ENCODE measurements around the gene PYGL.
A peak's percentile ranks its signal among the peaks of the same experiment; 100 is the strongest.

Gene PYGL

DNA sequence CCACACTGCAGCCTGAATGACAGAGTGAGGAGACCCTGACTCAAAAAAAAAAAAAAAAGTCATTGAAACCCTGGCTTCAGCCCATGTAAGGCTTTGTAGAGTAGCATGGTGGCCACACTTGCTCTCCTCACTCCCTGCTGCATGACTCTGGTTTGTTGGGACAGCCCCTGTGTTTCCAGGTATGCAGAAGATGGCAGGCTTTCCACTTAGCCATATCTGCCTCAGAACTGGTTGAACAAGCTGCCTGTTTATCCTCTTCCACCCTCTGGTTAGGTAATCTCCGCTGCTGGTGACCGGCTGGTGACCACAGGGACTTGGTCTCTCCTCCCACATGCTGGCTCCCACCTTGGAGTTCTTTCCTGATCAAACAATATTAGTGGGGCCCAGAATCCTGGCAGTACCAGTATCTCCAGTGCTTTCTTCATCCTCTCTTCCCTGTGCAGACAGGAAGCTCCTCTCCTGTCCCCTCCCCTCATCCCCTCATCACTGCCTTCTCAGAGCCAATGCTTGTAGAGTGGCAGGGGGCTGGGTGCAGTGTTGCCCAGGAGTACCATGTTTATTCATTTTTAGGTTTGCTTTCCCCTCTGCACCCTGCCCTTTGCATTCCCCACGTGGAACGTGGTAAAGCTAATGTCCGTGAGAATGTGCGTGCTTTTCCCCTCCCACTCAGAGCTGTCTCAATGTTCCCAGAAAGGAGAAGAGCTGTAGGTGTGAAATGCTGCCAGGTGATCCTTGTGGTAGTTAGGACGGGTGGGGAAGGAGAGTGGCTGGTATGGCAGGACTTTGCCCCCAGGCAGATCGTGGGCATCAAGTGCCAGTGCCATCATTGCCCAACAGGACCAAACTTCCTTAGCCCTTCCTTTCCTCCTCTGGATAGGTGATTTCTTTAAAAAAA, 61.1 kb downstream of the PYGL start:
- no peak for ATAC-seq
- H3K27ac Mint-ChIP-seq = no peak overlapping the region
- no peaks in the 10 kb centered on the region for H3K4me1 Mint-ChIP-seq
- peaks cover 57% of the 10 kb centered on the region for H3K27me3 Mint-ChIP-seq
- no peaks in the 10 kb centered on the region for H3K36me3 Mint-ChIP-seq
- H3K4me3 Mint-ChIP-seq = no peak overlapping the region
- H3K9me3 Mint-ChIP-seq = no peaks in the 10 kb centered on the region

DNA sequence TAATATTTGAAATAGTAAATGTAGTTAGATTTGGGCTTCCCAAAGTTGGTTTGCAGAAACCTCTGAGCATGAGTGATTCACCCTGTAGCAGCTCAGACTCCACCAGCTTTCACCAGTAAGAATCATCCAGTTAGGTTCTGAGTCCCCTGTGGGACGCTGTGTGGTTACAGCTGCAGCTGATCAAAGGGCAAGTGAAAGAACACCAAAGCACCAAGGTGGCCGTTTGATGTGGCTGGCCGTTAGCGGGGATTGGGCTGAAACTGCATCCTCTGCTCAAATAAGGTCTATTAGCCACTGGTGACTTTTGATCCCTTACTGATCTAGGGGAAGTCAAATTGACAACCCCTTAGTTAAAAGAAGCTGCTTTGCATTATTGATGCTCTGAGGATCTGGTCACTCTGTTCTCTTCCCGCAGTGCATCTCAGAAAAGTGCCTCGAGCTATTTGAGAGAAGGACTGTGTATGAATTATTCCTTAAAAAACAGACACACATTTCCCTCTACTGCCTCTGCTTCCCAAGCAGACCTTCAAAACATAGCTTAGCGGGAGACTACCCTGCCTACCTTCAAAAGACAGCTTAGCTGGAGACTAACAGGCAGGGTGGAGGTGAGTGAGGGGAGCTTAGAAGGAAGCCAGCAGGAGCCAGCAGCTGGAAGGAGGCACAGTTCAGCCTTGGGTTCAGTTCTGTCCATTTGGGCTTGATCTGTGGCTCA, 68.8 kb downstream of the PYGL start:
- peak; percentile 98 for ATAC-seq
- peaks cover 49% of the 10 kb centered on the region for H3K27me3 Mint-ChIP-seq
- no peak overlapping the region for H3K4me3 Mint-ChIP-seq
- H3K27ac Mint-ChIP-seq = peak overlapping the region; percentile 40
- no peaks in the 10 kb centered on the region for H3K9me3 Mint-ChIP-seq
- peaks cover 40% of the 10 kb centered on the region for H3K4me1 Mint-ChIP-seq
- H3K36me3 Mint-ChIP-seq = no peaks in the 10 kb centered on the region

DNA sequence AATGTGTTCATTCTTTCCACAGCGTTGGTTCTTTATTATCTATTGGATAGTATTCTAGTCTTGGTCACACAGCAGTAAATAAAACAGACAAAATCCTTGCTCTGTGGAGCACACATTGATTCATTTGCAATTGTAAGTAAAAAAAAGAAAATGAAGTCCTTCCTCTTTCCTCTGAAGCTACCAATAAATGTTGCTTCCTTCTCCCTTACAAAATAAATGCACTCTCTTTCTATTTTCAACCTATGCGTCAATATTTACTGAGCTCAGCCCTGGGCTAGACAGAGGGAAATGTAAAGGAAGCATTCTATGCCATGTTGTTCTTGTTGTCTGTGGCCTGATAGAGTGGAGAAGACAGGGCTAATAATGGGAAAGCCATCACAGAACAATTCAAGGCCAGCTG, 69.5 kb downstream of the PYGL start:
- H3K36me3 Mint-ChIP-seq = no peaks in the 10 kb centered on the region
- H3K9me3 Mint-ChIP-seq = no peaks in the 10 kb centered on the region
- H3K27ac Mint-ChIP-seq = peak overlapping the region; percentile 40
- H3K4me3 Mint-ChIP-seq = no peak overlapping the region
- H3K4me1 Mint-ChIP-seq = peaks cover 47% of the 10 kb centered on the region
- H3K27me3 Mint-ChIP-seq = peaks cover 49% of the 10 kb centered on the region
- no peak for ATAC-seq

DNA sequence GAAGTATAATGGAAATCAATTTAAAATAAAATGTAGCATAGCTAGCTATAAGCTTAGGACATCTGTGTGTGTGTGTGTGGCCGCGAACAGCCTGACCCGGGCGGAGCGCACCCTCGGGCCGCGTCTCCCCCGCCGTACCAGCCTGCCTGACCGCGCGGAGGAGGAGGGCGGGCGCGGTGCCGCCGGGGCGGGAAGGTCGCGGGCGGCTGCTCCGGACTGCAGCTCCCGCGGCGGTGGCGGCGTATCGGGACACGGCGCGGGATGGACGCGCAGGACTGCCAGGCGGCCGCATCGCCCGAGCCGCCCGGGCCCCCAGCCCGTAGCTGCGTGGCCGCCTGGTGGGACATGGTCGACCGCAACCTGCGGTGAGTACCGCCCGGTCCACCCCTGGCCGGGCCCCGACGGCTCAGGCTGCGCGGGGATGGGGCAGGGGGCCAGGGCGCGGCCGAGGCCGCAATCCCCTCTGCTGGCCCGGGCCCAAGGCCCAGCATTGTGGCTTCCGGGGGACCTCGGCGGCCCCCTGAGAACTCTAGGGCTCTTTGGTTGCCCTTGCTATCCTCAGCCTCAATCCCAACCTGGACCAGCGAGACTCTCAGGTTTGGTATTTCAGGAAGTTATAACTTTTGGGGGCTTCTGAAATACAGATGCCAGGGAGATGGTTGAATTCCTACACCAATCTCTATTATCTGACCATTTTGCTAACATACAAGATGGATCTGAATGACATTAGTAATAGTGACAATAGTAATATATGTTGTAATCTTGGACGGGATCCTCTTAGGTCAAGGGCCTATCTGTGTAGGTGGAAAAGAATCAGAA, 72.2 kb downstream of the PYGL start, which contains the start of gene ABHD12B:
TSS of gene ABHD12B (plus strand) at position 140 of the 819 bp plus-strand sequence. CDS start at position 262, 122 bp downstream.
- H3K4me1 Mint-ChIP-seq = peaks cover 47% of the 10 kb centered on the region
- H3K27me3 Mint-ChIP-seq = peaks cover 67% of the 10 kb centered on the region
- no peak within 1 kb of the TSS for H3K27ac Mint-ChIP-seq
- no peaks in the 10 kb centered on the region for H3K36me3 Mint-ChIP-seq
- no peak for ATAC-seq
- H3K4me3 Mint-ChIP-seq = peak within 1 kb of the TSS; percentile 4
- no peaks in the 10 kb centered on the region for H3K9me3 Mint-ChIP-seq

DNA sequence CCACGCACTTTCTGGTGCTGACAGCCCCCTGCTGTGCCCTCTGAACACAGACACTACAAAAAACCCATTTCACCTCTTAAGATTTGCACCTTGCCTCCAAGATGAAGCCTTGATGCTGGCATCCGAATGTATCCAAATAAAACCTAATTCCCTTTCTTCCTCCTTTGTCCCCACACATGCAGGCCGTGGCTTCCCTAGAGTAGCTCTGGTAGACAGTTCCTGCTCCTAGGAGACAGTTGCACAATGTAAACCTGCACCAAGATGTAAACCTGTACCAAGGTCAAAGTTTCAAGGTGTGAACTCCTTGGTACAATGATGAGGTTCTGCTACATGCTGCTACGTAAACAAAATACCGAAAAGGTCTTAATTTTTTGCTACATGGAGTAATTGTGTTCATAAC, 73.1 kb downstream of the PYGL start:
- H3K27me3 Mint-ChIP-seq = peaks cover 69% of the 10 kb centered on the region

DNA sequence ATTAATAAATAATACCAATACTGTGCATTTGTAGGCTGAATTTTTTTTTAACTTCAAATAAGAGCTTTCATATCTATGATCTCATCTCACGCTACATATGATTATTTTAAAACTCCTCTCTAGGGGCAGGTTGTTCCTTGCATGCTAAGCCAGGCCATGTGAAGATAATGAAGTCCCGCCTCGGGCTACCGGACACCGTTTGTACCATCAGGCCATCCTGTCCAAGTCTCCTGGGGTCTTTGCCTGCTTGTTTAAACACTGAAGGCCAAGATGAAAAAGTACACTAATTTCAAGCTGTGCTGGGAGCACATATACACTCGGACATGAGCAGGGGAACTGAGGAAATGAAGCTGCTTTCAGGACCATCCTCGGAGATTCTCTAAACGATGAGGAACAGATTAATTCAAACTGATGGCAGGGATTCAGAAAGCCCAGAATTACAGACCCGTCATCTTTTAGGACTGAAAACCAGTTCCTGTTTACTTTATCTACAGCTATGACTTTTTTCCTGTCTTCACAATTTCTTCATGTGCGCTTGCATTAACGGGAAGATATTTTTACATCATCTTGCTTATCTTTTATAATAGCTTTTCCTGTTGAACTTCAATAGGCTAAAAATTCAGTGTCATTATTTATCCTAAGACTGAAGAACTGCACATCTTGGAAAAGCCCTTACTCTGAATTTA, 78.7 kb downstream of the PYGL start:
- H3K4me1 Mint-ChIP-seq = peaks cover 6% of the 10 kb centered on the region
- H3K27ac Mint-ChIP-seq = no peak overlapping the region
- peaks cover 41% of the 10 kb centered on the region for H3K27me3 Mint-ChIP-seq

More for the DNA sequence above, 73.1 kb downstream of the PYGL start:
- H3K9me3 Mint-ChIP-seq = no peaks in the 10 kb centered on the region
- no peaks in the 10 kb centered on the region for H3K36me3 Mint-ChIP-seq
- no peak overlapping the region for H3K4me3 Mint-ChIP-seq
- ATAC-seq = no peak
- H3K27ac Mint-ChIP-seq = no peak overlapping the region
- H3K4me1 Mint-ChIP-seq = peaks cover 45% of the 10 kb centered on the region

DNA sequence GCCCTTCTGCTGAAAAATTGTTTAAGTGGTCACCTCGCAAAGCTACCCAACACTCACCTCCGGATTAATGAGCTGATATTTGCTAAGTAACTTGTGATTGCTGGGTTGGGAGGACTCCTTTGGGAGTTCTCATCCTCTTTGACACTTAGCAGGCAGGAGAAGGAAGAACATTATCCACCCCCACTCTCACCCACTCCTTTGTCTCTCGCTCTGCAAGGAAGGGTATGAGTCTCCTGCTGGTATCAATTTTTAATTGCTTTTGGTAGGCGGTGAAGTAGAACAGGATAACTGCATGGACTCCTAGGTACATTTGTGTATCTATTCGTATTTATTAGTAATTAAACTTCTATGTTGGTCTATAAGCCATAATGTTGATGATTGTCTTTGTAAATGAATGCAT, 79.3 kb downstream of the PYGL start:
- ATAC-seq = no peak
- peaks cover 35% of the 10 kb centered on the region for H3K27me3 Mint-ChIP-seq
- H3K4me1 Mint-ChIP-seq = peaks cover 5% of the 10 kb centered on the region
- H3K27ac Mint-ChIP-seq = no peak overlapping the region
- H3K36me3 Mint-ChIP-seq = no peaks in the 10 kb centered on the region
- H3K4me3 Mint-ChIP-seq = no peak overlapping the region
- H3K9me3 Mint-ChIP-seq = no peaks in the 10 kb centered on the region

More for the DNA sequence above, 78.7 kb downstream of the PYGL start:
- Mint-ChIP-seq H3K4me3 (no peak overlapping the region), H3K9me3 (no peaks in the 10 kb centered on the region), H3K36me3 (no peaks in the 10 kb centered on the region)
- no peak for ATAC-seq

DNA sequence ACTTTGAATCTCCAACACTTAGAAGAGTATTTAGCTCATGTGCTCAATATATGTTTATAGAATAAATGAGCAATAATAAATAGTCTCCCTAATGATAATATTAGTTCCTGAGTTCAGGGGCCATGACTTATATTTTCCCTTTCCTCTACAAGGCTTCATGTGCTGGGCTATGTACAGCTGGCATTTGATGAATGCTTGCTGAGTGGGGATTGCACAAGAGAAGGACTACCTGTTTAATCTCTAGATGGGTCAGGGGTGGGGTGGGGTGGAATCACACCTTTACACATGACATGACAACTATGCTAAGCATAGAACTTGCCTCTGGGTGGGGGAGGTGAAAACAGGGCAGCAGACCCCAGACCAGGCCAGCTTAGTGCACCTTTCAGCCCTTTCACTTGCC, 80.0 kb downstream of the PYGL start:
- Mint-ChIP-seq H3K27me3 (peaks cover 28% of the 10 kb centered on the region), H3K27ac (no peak overlapping the region), H3K9me3 (no peaks in the 10 kb centered on the region), H3K4me1 (peaks cover 9% of the 10 kb centered on the region), H3K36me3 (no peaks in the 10 kb centered on the region), H3K4me3 (no peak overlapping the region)
- ATAC-seq = no peak

DNA sequence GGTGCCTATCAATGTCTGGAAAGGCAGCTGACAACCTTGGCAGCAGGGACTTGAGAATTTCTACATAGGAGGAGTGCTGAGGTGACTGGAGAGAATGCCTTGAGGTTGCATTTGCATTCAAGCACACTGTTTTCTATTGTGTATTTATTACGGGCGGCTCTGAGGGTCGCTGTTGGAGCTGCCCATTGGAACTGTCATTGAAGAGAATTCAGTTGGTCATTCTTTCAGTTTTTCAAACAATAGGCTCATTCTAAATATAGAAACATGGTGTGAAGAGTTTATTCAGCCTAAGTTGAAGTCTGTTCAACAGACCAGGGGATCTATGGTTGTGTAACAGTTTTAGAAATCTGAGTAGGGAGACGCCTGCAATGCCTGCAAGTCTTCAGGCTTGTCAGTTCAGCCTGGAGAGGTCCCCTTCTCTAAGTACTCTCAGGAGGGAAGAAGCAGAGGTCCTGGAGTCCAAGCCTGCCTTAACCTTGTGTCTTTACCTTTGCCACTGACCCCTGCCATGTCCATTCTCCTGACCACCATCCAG, 82.2 kb downstream of the PYGL start:
- Mint-ChIP-seq H3K4me1 (peaks cover 11% of the 10 kb centered on the region), H3K27ac (no peak overlapping the region), H3K36me3 (no peaks in the 10 kb centered on the region), H3K4me3 (no peak overlapping the region), H3K27me3 (peaks cover 7% of the 10 kb centered on the region), H3K9me3 (no peaks in the 10 kb centered on the region)
- ATAC-seq = no peak

DNA sequence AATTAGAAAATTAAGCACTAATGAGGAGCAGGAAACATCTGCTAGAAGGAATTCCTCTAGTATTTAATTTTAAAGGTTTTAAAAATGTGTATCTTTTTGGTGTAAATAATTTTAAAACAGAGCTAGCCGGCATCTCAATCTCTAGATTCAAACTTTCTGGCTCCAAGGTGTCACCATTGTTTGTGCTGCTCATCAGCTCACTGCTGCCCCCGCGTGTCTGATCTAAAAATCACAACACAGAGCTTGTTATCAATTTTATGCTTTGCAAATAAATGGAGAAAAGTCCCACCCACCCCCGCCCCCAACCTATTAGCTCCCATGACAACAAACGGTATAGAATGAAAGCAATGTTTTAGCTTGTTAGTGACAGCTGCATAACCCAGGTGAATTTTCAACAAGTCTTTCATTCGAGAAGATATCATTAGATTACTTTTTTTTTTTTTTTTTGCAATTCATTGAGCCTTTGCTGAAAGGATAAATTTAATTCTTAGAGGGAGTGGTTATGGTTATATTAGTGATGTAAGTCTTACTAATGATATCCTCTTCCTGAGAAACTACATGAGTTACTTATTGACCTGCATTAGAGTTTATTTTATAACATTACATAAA, 83.7 kb downstream of the PYGL start:
- no peaks in the 10 kb centered on the region for H3K27me3 Mint-ChIP-seq
- no peaks in the 10 kb centered on the region for H3K9me3 Mint-ChIP-seq
- H3K36me3 Mint-ChIP-seq = no peaks in the 10 kb centered on the region
- ATAC-seq = peak; percentile 78
- peak overlapping the region; percentile 84 for H3K4me3 Mint-ChIP-seq
- peak overlapping the region; percentile 80 for H3K27ac Mint-ChIP-seq
- peaks cover 11% of the 10 kb centered on the region for H3K4me1 Mint-ChIP-seq

DNA sequence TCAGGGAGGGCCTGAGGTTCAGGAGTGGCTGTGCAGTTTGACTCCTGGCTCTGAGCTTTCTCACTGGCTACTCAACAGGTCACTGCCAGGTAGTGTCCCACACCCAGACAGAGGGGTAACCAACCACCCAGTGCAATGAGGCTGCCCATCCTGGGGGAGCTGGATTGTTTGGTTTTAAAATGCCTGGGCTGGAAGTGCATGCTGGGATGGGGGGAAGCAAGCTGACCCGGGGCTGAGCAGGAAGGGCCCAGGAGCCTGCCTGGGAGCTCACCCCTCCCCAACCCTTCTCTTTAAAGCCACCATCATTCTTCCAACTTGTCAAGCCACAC, 85.0 kb downstream of the PYGL start:
- Mint-ChIP-seq H3K4me3 (peak overlapping the region; percentile 84), H3K36me3 (no peaks in the 10 kb centered on the region), H3K27ac (peak overlapping the region; percentile 80), H3K27me3 (no peaks in the 10 kb centered on the region), H3K9me3 (no peaks in the 10 kb centered on the region), H3K4me1 (peaks cover 16% of the 10 kb centered on the region)
- ATAC-seq = no peak

DNA sequence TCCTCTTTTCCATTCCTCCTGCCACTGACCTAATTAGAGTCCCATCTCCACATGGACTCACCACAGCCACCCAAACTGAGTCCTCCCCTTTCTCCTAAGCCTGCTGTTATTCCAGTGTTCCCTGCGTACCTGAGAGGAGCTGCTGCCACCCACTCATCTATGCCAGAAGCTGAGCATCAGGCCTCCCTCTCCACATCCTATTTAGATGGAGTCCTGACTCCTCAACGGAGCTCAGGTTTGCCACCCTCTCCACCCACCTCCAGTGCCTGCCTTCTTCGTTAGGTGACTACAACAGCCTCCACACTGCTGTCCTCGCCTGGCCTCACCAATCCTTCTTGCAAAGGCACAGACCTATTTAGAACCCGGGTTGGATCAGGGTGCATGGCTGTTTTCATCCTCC, 87.6 kb downstream of the PYGL start:
- Mint-ChIP-seq H3K27me3 (no peaks in the 10 kb centered on the region), H3K27ac (no peak overlapping the region), H3K4me1 (peaks cover 16% of the 10 kb centered on the region), H3K36me3 (no peaks in the 10 kb centered on the region), H3K4me3 (no peak overlapping the region), H3K9me3 (no peaks in the 10 kb centered on the region)
- no peak for ATAC-seq

DNA sequence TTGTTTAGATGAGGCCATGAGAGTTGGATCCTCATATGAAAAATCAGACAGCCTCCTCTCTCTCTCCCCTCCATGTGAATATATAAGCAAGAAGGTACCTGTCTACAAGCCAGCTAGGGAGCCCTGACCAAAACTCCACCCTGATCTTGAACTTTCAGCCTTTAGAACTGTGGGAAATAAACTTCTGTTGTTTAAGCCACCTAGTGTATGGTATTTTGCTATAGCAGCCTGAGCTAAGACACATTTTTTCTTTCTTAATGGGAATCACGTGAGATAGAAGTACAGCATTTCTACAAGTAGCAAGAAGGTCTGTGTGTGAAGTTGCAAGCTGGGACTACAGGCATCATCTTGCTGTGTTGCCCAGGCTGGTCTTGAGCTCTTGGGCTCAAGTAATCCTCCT, 88.7 kb downstream of the PYGL start:
- Mint-ChIP-seq H3K36me3 (no peaks in the 10 kb centered on the region), H3K4me3 (no peak overlapping the region), H3K27ac (no peak overlapping the region), H3K4me1 (peaks cover 16% of the 10 kb centered on the region), H3K9me3 (no peaks in the 10 kb centered on the region), H3K27me3 (no peaks in the 10 kb centered on the region)
- no peak for ATAC-seq

Measured in stimulated activated memory B cell treated with anti-CD40 and anti-IgM and Interleukin-4, amounts not matched to agents 10 μg/mL and 1 μg/mL and 100 μg/mL, for 72 hours (primary cell).